HG03135 (cell line): ENCODE results near the gene CCDC190.
"Not testable (repeated sequence)": the region's sequence is repeated elsewhere in the genome, so short reads cannot be mapped to it uniquely, and the experiment has no call there.

Experiments used
- ATAC-seq: cut with Tn5 transposase; IDR thresholded peaks from one replicate; pipeline ENCODE4 v1.9.1; 2021; ENCODE audit warnings: mild to moderate bottlenecking, moderate library complexity; ENCODE audit not compliant: unreplicated experiment

CCDC190 gene

GRCh38 chr1:162861101-162861500, at the start of gene CCDC190:
Gene CCDC190 (minus strand): TSS chr1:162861175. CDS start chr1:162859646, 1,529 bp downstream.
- no peak for ATAC-seq

- ATAC-seq, result no peak
Observed at GRCh38 chr1:162910161-162910560, 49.2 kb upstream of the CCDC190 start.

- no peak for ATAC-seq
Observed at GRCh38 chr1:162908780-162909179, 47.8 kb upstream of the CCDC190 start.

GRCh38 chr1:162908236-162908635, 47.3 kb upstream of the CCDC190 start:
- no peak for ATAC-seq

- ATAC-seq, result no peak
Observed at GRCh38 chr1:162906485-162906884, 45.5 kb upstream of the CCDC190 start.

GRCh38 chr1:162905174-162906158, 44.5 kb upstream of the CCDC190 start:
- ATAC-seq, result no peak

GRCh38 chr1:162904579-162904978, 43.6 kb upstream of the CCDC190 start:
- ATAC-seq, result no peak

- ATAC-seq, result no peak
Observed at GRCh38 chr1:162904023-162904422, 43.0 kb upstream of the CCDC190 start.

- ATAC-seq, result no peak
Observed at GRCh38 chr1:162903246-162903645, 42.3 kb upstream of the CCDC190 start.

- ATAC-seq, result no peak
Observed at GRCh38 chr1:162902416-162902815, 41.4 kb upstream of the CCDC190 start.

GRCh38 chr1:162901243-162901642, 40.3 kb upstream of the CCDC190 start:
- no peak for ATAC-seq

GRCh38 chr1:162899422-162900146, 38.6 kb upstream of the CCDC190 start:
- no peak for ATAC-seq

GRCh38 chr1:162893612-162893908, 32.6 kb upstream of the CCDC190 start:
- ATAC-seq, result no peak

GRCh38 chr1:162892906-162893611, 32.1 kb upstream of the CCDC190 start:
- no peak for ATAC-seq

- no peak for ATAC-seq
Observed at GRCh38 chr1:162889989-162890388, 29.0 kb upstream of the CCDC190 start.

GRCh38 chr1:162886705-162887104, 25.7 kb upstream of the CCDC190 start:
- ATAC-seq, result no peak

- no peak for ATAC-seq
Observed at GRCh38 chr1:162885265-162885664, 24.3 kb upstream of the CCDC190 start.

- ATAC-seq, result no peak
Observed at GRCh38 chr1:162884831-162885230, 23.9 kb upstream of the CCDC190 start.

GRCh38 chr1:162882248-162882674, 21.3 kb upstream of the CCDC190 start:
- ATAC-seq, result no peak

GRCh38 chr1:162881590-162881989, 20.6 kb upstream of the CCDC190 start:
- no peak for ATAC-seq

GRCh38 chr1:162880617-162881016, 19.6 kb upstream of the CCDC190 start:
- not testable (repeated sequence) for ATAC-seq
